ENCODE measurements around the gene MRPS22. TPM values are rescaled to one million over a fixed set of nuclear protein-coding genes. Genes with fewer than 3 reads are reported as not detected.

The MRPS22 gene
- total and polyA plus RNA-seq, 9 of the 15 experiments (the other 6 are each of a cell fraction or from before 2014, with no cell fraction given): 148 to 397 (median 229) TPM

- TF ChIP-seq GATAD2B (IDR thresholded peaks at IDR 0.05; ENCODE audit: borderline replicate concordance): peak; percentile 92
- TF ChIP-seq PPARD (CRISPR knock-in tag; IDR thresholded peaks at IDR 0.05): no peak
- TF ChIP-seq SLC30A9 (CRISPR knock-in tag; IDR thresholded peaks at IDR 0.05): no peak
- peak; percentile 68; the same call in 1 of the 2 replicates for TF ChIP-seq ADNP (tag; IDR thresholded peaks at IDR 0.05)
- peak; percentile 89 for TF ChIP-seq VEZF1 (CRISPR knock-in tag; IDR thresholded peaks at IDR 0.05)
- TF ChIP-seq MCM3 (IDR thresholded peaks at IDR 0.05): no peak
- TF ChIP-seq RAD51 (IDR thresholded peaks at IDR 0.05; ENCODE audit: borderline replicate concordance, low read depth): peak; percentile 91
- peak; percentile 35 for TF ChIP-seq RBBP5 (IDR thresholded peaks at IDR 0.05; ENCODE audit: borderline replicate concordance, insufficient read depth, low read length, poor library complexity, severe bottlenecking)
- TF ChIP-seq CTBP1 (IDR thresholded peaks at IDR 0.05; ENCODE audit: borderline replicate concordance): peak; percentile 89
- TF ChIP-seq E2F8 (IDR thresholded peaks at IDR 0.05; ENCODE audit: low read depth, partially characterized antibody): no peak
- peak; percentile 76 to 83 for TF ChIP-seq MNT (conservative IDR thresholded peaks at IDR 0.05)
- no peak for TF ChIP-seq ZNF551 (CRISPR knock-in tag; IDR thresholded peaks at IDR 0.05)
- TF ChIP-seq RHOXF2B (CRISPR knock-in tag; conservative IDR thresholded peaks at IDR 0.05): no peak
- TF ChIP-seq NBN (IDR thresholded peaks at IDR 0.05; ENCODE audit: low read depth): peak; percentile 39; the same call in 1 of the 2 replicates
- peak; percentile 59; the same call in 1 of the 2 replicates for TF ChIP-seq ZEB2 (IDR thresholded peaks at IDR 0.05)
- TF ChIP-seq MCM2 (IDR thresholded peaks at IDR 0.05; ENCODE audit: low read depth): no peak
- no peak for TF ChIP-seq MECOM (CRISPR knock-in tag; IDR thresholded peaks at IDR 0.05)
- 0 out of 2 replicates have a peak, but pooled peaks have one; percentile 35 for TF ChIP-seq NFXL1 (CRISPR knock-in tag; IDR thresholded peaks at IDR 0.05)
- TF ChIP-seq TEAD4 (IDR thresholded peaks at IDR 0.05; ENCODE audit: low read length): peak; percentile 70
- no peak for TF ChIP-seq TEAD4 (CRISPR knock-in tag; IDR thresholded peaks at IDR 0.05; ENCODE audit: borderline replicate concordance)
- peak in 1 of 3 experiments; percentile 26 for TF ChIP-seq YY1 (IDR thresholded peaks at IDR 0.05; ENCODE audit: borderline replicate concordance in 1 of 3, control insufficient read depth in 1 of 3, extremely low read depth in 1 of 3, insufficient read depth in 3 of 3, insufficient read length in 1 of 3, insufficient replicate concordance in 2 of 3, low read depth in 1 of 3, low read length in 2 of 3)
- TF ChIP-seq SRF (CRISPR knock-in tag; IDR thresholded peaks at IDR 0.05): no peak
These were observed 4.5 kb upstream of the MRPS22 start (continued) for GRCh38 chr3:139339219-139339906.
